DND-41 (cell line): ENCODE measurements around the gene PRG3.

Experiments
- ATAC-seq: fragments of 200-7000 bp; cut with Tn5 transposase; 3 replicates; pipeline ENCODE4 v1.9.1; 2021; ENCODE audit warnings: low read depth; ENCODE audit not compliant: insufficient read depth
- DNase-seq: peaks from one replicate; pipeline ENCODE4 v3.0.0-alpha.2; 2020
- H2AFZ ChIP-seq: 2 replicates; pipeline ENCODE4 v1.6.0; 2012; ENCODE audit warnings: low read depth, low read length
- H3K27ac ChIP-seq: 2 replicates; pipeline ENCODE4 v1.5.1; 2012; ENCODE audit warnings: low read length, inconsistent platforms
- H3K27me3 ChIP-seq: fragments of 200-600 bp; sonication (generic); 2 replicates; pipeline ENCODE4 v1.6.0; 2012; ENCODE audit warnings: low read length, mild to moderate bottlenecking, inconsistent platforms; ENCODE audit not compliant: insufficient read depth, poor library complexity
- H3K36me3 ChIP-seq: 2 replicates; pipeline ENCODE4 v1.5.1; 2012; ENCODE audit warnings: low read length, inconsistent platforms; ENCODE audit not compliant: insufficient read depth
- H3K4me1 ChIP-seq: 2 replicates; pipeline ENCODE4 v1.5.1; 2012; ENCODE audit warnings: mild to moderate bottlenecking, low read length; ENCODE audit not compliant: insufficient read depth
- H3K4me2 ChIP-seq: 2 replicates; pipeline ENCODE4 v1.6.0; 2012; ENCODE audit warnings: mild to moderate bottlenecking, moderate library complexity, low read length, inconsistent platforms; ENCODE audit not compliant: insufficient read depth
- H3K4me3 ChIP-seq, 2 experiments: fragments of 200-600 bp in 1 of 2; shearing (Covaris generic) in 1 of 2; 2 replicates each; pipeline ENCODE4 v1.5.1; 2012 to 2016; ENCODE audit warnings: inconsistent platforms in 2 of 2, low read length in 2 of 2, mild to moderate bottlenecking in 2 of 2, low read depth in 1 of 2, moderate library complexity in 1 of 2
- H3K79me2 ChIP-seq: 2 replicates; pipeline ENCODE4 v1.6.0; 2012; ENCODE audit warnings: low read length, inconsistent platforms; ENCODE audit not compliant: insufficient read depth
- H3K9ac ChIP-seq: 2 replicates; pipeline ENCODE4 v1.6.0; 2012; ENCODE audit warnings: low read depth, mild to moderate bottlenecking, inconsistent platforms, low read length, moderate library complexity
- H3K9me3 ChIP-seq: 2 replicates; pipeline ENCODE4 v1.5.1; 2012; ENCODE audit warnings: low read length, moderate library complexity, mild to moderate bottlenecking, inconsistent platforms; ENCODE audit not compliant: insufficient read depth, severe bottlenecking
- H4K20me1 ChIP-seq: 2 replicates; pipeline ENCODE4 v1.6.0; 2012; ENCODE audit warnings: low read length; ENCODE audit not compliant: insufficient read depth
- CTCF ChIP-seq: IDR thresholded peaks from 2 replicates; pipeline ENCODE4 v1.5.1; 2012; ENCODE audit warnings: borderline replicate concordance, low read length, moderate library complexity, mild to moderate bottlenecking; ENCODE audit not compliant: poor library complexity, severe bottlenecking; ENCODE audit errors: extremely low read depth
- EZH2 ChIP-seq: IDR thresholded peaks from 3 replicates; pipeline ENCODE4 v1.6.1; 2012; ENCODE audit warnings: borderline replicate concordance, low read depth, mild to moderate bottlenecking, moderate library complexity, low read length, inconsistent platforms; ENCODE audit not compliant: severe bottlenecking

The PRG3 gene

GRCh38 chr11:57344826-57345225 lies 36.1 kb downstream of the PRG3 start:
- Histone ChIP-seq H3K79me2 (no peaks in the 10 kb centered on the region), H3K4me3 (no peak overlapping the region), H3K4me2 (no peak overlapping the region), H3K4me1 (0 out of 2 replicates have a peak, but pooled peaks cover 2% of the 10 kb centered on the region), H3K27ac (no peak overlapping the region), H2AFZ (peak overlapping the region; percentile 56; the same call in 1 of the 2 replicates), H3K9ac (no peak overlapping the region), H4K20me1 (no peaks in the 10 kb centered on the region; the same call in 1 of the 2 replicates), H3K27me3 (peaks cover 6% of the 10 kb centered on the region), H3K9me3 (no peaks in the 10 kb centered on the region), H3K36me3 (no peaks in the 10 kb centered on the region)
- DNase-seq = no peak
- TF ChIP-seq CTCF = no peak
- no peak for TF ChIP-seq EZH2
- no peak for ATAC-seq

GRCh38 chr11:57343825-57344224 lies 37.1 kb downstream of the PRG3 start:
- Histone ChIP-seq H3K9ac (no peak overlapping the region), H3K27ac (no peak overlapping the region), H3K36me3 (no peaks in the 10 kb centered on the region), H3K4me3 (no peak overlapping the region), H4K20me1 (no peaks in the 10 kb centered on the region; the same call in 1 of the 2 replicates), H3K79me2 (no peaks in the 10 kb centered on the region), H3K27me3 (peaks cover 6% of the 10 kb centered on the region), H3K4me2 (no peak overlapping the region), H3K4me1 (no peaks in the 10 kb centered on the region), H3K9me3 (no peaks in the 10 kb centered on the region), H2AFZ (no peak overlapping the region)
- ATAC-seq = no peak
- TF ChIP-seq CTCF (no peak), EZH2 (no peak)
- DNase-seq = no peak

- Histone ChIP-seq H3K4me2 (no peak overlapping the region), H4K20me1 (no peaks in the 10 kb centered on the region; the same call in 1 of the 2 replicates), H3K4me3 (no peak overlapping the region), H3K79me2 (no peaks in the 10 kb centered on the region), H3K27me3 (peaks cover 6% of the 10 kb centered on the region), H3K36me3 (no peaks in the 10 kb centered on the region), H3K9ac (no peak overlapping the region), H3K27ac (no peak overlapping the region), H2AFZ (no peak overlapping the region), H3K4me1 (no peaks in the 10 kb centered on the region), H3K9me3 (no peaks in the 10 kb centered on the region)
- no peak for DNase-seq
- no peak for TF ChIP-seq CTCF
- TF ChIP-seq EZH2 = no peak
- ATAC-seq = no peak
Observed at GRCh38 chr11:57342702-57343101, 38.2 kb downstream of the PRG3 start.
